Fibroblast of pulmonary artery (primary cell): Measurements from ENCODE around the gene ASB13.

ENCODE experiments used
- DNase-seq: peaks from one replicate; pipeline ENCODE4 v3.0.0-alpha.2; 2010; ENCODE audit warnings: low read depth
- H3K4me3 ChIP-seq: replicated peaks from 2 replicates; pipeline ENCODE4 v1.5.1; 2011; ENCODE audit warnings: low read depth, mild to moderate bottlenecking, control low read depth, low read length, moderate library complexity
- TF ChIP-seq, protein P1 (sequence below): IDR thresholded peaks from 2 replicates; pipeline ENCODE4 v1.5.1; 2011; ENCODE audit warnings: mild to moderate bottlenecking, control low read depth, low read length, inconsistent platforms; ENCODE audit errors: missing control alignments

The ASB13 gene

DNA sequence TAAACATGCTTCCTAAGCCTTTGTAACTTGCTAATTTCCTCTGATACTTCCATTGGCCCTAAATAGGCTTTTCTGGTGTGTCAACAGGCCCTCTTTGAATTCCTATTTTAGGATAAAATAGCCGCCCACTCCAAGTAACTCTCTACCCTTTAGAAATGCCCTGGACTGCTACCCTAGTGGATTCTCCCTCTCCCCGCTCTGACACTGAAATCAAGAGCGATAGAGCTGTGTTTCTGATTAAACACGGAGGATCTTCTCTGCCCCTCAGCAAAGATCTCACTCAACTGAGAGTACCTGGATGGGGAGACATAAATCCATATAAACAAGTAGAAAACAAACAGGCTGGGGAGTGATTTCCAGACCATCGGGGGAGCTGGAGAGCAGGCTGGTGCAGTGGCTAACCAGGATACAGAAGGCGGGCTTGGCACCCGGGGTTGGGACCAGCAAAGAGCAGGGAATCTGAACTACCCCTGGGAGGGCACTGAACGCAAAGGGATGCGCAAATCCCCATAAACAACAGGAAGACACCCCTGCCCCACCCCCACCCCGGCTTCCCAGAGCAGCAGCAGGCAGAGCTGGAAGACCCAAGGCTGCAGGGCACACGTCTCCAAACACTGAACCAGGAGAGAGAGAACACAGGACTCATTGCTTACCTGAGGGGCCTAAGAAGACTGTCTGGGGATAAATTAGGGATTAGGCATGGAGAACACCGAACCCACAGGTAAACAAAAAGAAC, 2.5 kb downstream of the ASB13 start:
- TF ChIP-seq, protein P1, sequence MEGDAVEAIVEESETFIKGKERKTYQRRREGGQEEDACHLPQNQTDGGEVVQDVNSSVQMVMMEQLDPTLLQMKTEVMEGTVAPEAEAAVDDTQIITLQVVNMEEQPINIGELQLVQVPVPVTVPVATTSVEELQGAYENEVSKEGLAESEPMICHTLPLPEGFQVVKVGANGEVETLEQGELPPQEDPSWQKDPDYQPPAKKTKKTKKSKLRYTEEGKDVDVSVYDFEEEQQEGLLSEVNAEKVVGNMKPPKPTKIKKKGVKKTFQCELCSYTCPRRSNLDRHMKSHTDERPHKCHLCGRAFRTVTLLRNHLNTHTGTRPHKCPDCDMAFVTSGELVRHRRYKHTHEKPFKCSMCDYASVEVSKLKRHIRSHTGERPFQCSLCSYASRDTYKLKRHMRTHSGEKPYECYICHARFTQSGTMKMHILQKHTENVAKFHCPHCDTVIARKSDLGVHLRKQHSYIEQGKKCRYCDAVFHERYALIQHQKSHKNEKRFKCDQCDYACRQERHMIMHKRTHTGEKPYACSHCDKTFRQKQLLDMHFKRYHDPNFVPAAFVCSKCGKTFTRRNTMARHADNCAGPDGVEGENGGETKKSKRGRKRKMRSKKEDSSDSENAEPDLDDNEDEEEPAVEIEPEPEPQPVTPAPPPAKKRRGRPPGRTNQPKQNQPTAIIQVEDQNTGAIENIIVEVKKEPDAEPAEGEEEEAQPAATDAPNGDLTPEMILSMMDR: no peak
- H3K4me3 ChIP-seq: no peak overlapping the region
- no peak for DNase-seq

DNA sequence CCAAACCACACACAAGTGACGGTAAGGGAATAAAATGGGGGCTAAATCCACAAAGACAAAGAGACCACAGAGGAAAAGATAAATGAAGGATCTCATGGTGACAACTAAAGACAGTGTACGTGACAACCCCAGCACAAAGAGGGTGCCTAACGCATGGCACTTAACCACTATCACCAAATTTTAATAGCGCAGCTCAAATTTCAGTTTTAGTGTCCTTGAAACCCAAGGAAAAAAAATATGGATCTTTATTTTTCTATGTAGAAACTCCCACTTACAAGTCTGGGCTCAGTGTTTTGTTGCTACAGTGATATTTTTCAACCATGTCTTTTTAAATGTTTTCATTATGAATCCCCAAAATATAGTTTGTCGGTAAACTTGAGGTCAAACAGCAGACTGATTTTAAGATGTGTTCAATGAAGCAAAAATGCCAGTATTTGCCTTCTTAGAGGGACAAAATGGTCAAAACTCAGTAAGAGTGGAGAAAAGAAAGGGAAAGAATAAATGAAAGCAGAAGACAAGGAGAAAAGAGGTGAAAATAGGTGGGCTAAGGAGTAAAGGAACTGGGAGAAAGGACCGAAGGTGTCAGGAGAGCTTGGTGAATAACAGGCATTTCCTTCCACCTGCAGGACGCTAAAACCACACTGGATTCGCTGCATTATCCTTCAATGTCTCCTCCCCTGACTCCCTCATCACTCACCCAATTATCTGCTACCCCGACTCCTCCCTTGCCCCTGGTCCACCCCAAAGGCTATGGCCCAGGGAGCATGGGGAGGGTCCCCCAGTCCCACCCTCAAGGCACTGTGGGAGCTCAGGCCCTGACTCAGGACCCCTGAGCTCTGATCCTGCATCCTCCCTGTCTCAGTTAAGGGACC, 3.5 kb downstream of the ASB13 start:
- DNase-seq: no peak
- TF ChIP-seq, protein P1: no peak

DNA sequence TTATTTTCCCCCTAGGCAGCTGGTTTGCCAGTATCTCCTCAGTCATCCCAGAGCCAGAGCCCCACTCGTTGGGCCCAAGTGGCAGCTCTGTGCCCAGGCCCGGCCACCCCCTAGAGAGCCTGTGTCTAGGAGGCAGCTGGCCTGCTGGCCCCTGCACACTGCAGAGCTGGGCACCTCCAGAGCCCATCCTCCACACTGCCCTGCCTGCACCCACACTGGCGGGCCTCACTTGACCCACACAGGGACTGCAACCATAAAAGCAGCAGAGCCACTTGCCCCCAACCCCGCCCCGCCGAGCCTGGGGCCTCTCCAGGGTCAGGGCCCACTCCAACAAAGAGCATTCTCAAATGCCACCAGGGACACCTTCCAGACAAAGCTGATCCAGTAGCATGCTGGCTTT, 5.4 kb downstream of the ASB13 start:
- DNase-seq: no peak
- TF ChIP-seq, protein P1: no peak
- H3K4me3 ChIP-seq: no peak overlapping the region

More for the DNA sequence above, 3.5 kb downstream of the ASB13 start:
- H3K4me3 ChIP-seq: no peak overlapping the region

DNA sequence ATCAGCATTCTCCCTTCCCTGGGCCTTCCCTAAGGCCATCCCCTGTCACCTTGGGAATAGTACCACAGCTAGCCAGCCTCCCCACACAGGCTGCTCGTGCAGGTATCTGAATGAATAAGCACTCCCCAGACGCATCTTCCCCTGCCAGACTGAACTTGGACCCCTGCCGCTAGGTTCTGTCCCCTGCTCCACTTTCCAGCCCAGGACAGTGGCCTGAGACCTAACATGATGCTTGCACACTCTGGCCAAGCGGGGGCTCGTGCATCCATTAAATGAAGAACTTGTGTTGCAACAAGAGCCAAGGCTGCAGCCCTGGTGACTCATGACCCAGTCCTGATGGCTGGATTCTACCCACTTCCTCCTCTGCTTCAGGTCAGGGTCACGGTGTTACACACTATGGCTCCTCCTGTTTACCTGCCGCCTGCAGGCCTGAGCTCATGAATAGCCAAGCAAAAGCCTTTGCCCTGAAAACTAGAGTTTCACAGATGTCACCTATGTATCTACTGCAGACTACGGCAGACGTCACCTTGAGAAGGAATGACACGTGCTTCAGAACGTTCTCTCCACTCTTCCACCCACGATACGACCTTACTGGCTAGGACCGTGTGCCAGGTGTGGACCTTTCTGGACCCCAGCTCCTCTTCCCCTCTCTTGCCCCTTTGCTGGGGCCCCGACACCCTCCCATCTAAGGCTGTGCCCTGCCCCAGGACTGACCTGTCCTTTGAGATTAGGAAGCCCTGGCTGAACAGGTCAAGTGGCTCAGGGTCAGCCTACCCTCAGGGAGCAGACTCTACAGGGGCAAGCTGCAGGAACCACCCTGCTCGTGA, 6.5 kb downstream of the ASB13 start:
- no peak overlapping the region for H3K4me3 ChIP-seq
- peak; percentile 65 for DNase-seq
- TF ChIP-seq, protein P1: no peak

DNA sequence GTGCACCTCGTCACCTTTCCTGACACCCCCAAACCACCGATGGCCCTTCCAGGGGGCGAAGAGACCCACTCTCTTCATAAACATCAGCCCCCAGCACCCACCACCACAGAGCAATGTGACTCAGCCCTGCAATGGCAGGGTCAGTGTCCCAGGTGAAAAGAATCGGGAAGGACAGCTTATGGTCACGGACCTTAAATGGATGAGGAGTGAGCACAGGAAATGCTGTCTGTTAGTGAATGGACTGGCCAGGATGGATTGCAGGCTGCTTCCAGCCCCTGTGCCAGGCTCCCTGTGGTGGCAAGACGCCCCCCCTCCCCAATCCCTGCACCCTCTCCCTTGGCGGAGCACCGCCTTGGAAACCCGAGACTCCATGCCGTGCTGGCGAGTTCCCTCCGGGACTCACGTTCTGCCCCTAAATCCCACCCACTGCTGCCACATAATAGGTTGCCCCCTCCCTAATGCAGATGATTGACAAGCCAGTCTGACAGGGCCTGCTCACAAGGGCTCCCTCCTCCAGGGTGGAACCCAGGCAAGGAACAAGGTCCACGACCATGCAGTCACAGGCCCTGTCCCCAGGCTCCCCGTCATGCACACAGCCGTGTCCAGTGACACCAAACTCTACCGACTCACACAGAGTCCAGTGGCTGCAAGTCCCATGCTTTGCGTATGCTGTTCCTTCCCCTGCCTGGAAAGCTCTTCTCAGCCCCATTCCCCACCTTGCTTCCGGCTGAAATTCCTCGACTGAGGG, 7.3 kb downstream of the ASB13 start:
- no peak for DNase-seq
- TF ChIP-seq, protein P1: no peak
- no peak overlapping the region for H3K4me3 ChIP-seq
